Activated CD8-positive, alpha-beta memory T cell treated with anti-CD3 and anti-CD28 coated beads, Interleukin-2, amount 50 U/mL, for 48 hours (primary cell): ENCODE data around the gene TAOK3.
"Not testable (repeated sequence)": the region's sequence is repeated elsewhere in the genome, so short reads cannot be mapped to it uniquely, and the experiment has no call there.

ENCODE experiments used
- DNase-seq: peaks from one replicate; pipeline ENCODE4 v3.0.0-alpha.2; 2020

The TAOK3 gene

GRCh38 chr12:118372541-118373495 is at the start of gene TAOK3:
TAOK3 (minus strand) TSS chr12:118372907; CDS start chr12:118255567, 117,340 bp downstream.
- peak; percentile 95 for DNase-seq

DNA sequence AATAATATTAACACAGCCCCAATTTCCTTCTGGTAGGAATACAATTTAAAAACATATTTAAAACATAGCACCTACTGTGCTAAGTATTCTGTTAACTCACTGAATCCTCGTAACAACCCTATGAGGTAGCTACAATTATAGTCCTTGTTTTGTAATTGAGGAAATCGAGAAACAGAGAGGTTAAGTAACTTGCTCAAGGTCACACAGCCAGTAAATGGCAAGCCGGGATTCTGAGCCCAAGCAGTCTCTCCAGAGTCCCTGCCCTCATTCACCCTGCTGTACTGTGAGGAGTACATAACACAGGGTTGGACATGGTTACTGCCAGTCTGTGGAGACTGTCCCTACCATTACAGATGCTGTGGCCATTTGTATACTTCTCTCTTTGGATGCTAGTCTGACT is 48.0 kb upstream of the TAOK3 start:
- no peak for DNase-seq

DNA sequence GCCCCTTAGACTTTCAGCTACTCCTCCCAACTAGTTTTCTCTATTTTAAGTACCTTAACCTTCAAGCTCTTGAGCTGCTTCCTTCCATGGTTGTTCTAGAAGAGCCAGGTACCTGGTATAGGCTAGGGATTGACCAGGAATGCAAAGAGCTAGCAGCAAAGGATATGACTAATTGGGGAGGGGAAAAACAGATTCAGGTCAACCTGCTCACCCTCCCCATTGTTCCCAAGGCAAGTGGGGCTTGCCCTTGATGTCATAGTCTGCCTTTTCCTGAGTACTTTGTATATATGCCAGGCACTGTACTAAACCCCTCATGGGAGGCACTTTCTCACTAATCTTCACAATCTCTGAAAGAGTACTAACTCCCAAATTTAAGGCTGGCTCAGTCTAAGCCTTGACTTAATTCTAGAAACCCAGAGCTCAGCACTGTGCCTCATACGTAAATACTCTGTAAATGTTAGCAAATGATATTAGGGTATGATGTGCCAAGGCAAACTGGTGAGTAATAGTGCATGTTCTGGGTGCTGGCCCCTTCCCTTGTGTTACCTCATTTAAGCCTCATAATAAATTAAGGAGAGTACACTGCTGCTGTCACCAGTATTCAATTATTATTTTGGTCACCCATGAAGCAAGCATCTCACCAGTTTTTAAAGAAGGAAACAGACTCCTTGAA is 45.8 kb upstream of the TAOK3 start:
- DNase-seq: no peak

DNA sequence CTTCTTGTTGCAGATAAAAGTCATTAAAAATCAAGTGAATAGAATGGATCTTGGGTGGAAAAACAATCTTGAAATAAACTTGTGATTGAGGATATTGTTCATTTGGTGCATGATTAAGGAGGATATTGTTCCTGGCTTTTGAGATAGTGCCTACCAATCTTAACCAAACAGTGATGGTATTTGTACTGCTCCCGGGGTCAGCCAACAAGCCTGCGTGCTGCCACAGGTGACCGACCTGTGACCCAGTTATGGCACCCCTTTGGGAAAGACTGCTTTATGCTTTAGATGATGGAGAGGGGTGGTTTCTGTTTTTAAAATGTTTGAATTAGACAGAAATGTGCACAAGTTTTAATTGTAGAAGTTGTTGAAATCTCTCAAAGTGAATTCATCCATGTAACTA is 45.2 kb upstream of the TAOK3 start:
- DNase-seq: no peak

GRCh38 chr12:118409834-118410233 is 37.1 kb upstream of the TAOK3 start:
- no peak for DNase-seq

GRCh38 chr12:118408241-118408640 is 35.5 kb upstream of the TAOK3 start:
- not testable (repeated sequence) for DNase-seq

DNA sequence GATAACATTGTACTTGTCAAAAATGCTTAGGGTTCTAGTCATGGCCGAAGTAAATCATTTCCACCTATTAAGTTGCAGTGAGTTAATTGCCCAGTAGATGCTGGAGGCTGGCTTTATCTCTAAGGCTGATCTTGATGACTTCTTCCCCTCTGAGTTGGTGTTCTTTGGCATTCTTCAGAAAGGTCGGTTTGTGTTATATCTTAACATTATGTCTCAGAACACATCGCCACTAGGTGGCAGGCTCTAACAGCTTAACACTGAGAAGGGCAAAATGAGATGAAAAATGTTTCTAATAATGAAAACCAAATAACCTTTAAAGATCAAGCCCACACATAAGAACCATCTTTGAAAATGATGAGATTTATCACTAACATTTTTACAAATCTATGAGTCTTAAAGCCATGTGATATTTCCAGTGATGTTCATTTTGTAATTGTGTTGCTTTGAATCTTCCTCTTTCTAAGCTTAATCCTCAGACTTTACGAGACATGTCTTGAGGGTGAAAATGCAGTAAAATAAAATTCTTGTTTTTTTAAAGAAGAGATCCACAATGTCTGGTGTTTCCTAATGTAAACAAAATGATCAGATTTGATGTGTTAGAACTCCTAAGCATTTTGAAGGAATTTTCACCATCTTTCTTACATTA is 32.3 kb upstream of the TAOK3 start:
- DNase-seq: peak; percentile 68

DNA sequence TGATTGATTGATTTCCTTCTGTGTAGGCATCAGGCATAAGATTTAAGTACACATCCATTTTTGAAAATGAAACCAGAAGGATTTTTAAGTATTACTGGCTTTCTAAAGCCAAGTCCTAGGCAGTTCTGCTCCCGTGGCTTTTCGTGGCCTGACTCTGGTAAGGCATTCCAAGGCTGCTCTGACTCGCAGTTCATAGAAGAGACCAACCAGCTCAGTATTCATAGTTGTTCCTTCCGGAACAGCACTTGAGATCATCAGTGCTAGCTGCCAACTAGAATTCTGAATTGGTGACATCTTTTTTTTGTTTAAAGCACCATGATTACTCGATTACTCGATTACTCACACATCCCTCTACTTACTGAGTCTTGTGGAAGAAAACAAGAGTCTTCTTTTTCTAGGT is 29.5 kb upstream of the TAOK3 start:
- DNase-seq: no peak

DNA sequence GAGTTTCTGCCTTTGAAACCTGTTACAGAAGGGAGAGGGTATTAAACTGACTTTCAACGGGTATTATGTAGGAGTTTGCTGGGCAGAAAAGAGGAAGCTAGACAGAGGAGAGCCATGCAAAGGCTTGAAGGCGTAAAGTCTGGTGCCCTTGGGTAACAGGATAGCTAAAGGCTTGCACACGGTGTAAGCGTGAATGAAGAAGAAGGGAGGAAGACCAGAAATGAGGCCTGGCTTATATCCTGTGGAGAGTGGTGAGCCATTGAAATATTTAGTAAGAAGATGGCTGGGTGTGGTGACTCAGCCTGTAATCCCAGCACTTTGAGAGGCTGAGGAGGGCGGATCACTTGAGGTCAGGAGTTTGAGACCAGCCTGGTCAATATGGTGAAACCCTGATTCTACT is 26.2 kb upstream of the TAOK3 start:
- no peak for DNase-seq

DNA sequence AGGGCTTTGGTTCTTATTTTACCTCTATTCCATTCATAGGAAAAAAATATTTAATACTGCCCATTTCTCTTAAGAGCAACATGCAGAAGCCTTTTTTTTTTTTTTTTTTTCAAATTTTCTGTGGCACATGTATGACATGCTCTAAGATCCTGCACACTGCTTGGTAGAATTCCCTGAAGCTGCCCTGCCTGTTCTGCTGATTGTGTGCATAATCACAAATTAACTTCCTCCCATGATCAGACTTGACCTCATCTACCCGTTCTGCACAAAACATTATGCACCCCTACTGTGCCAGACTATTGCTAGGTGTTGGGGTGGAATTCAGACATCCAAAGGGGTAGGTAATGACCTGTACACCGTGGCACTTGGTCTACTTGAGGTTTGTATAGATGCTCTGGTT is 25.8 kb upstream of the TAOK3 start:
- no peak for DNase-seq

- DNase-seq: no peak
These were observed 25.2 kb upstream of the TAOK3 start for GRCh38 chr12:118397708-118398440.

DNA sequence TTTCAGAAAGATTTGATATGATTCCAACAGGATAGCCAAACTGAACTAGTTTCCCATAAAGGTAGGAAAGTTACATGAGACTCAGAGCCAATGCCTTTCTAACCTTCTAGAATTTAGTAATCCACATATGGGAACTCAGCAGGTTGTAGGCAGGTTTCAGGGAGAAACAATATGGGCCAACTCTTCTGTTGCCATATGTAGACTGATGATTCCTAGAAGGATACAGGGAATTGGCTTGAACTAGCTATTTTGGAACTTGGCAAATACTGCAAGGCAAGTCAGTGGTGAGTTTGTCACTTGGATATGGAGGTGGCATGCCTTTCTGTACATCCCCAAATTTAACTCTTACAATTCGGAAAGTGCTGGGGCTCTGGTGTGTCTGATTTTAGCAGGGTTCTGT is 19.1 kb upstream of the TAOK3 start:
- no peak for DNase-seq

GRCh38 chr12:118391424-118391823 is 18.7 kb upstream of the TAOK3 start:
- DNase-seq: no peak

- DNase-seq: peak; percentile 94
These were observed 5.3 kb upstream of the TAOK3 start for GRCh38 chr12:118377884-118378470.

DNA sequence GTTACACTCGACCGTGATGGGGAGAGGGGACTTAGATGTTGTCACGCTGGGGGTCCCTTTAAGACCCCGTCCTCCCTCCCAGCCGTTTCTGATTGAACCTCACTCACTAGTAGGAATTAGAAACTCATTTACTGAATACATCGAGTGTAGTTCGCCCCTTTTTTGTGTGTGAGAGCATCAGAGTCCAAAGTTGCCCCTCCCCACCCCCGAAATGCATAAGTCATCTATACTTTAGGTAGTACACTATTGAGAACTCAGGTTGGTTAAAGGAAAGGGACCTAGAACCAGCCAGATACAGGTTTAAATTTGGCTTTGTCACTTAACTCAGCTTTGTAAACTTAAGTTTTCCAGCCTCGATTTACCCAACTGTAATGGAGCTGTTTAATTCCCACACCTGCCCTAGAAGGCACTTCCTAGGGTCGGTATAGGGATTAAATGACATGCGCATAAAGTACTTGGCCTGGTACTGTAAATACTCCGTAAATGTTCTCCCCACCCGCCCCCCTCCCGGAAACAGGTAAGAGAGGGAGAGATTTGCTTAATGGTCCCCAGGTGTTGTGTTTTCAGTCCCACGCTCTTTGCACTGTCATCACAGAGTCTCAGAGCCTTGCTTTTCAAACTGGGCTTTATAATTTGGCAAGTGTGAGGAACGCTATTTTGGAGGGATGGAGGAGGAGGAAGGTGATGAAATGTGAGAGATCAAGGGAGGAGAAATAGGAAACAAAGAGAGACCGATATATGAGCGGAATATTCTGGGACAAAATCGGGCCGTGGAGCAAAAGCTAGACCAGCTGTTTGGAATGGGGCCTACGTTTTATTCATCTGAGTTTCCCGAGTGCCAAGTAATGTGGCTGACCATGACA is 4.5 kb upstream of the TAOK3 start:
- DNase-seq: no peak

DNA sequence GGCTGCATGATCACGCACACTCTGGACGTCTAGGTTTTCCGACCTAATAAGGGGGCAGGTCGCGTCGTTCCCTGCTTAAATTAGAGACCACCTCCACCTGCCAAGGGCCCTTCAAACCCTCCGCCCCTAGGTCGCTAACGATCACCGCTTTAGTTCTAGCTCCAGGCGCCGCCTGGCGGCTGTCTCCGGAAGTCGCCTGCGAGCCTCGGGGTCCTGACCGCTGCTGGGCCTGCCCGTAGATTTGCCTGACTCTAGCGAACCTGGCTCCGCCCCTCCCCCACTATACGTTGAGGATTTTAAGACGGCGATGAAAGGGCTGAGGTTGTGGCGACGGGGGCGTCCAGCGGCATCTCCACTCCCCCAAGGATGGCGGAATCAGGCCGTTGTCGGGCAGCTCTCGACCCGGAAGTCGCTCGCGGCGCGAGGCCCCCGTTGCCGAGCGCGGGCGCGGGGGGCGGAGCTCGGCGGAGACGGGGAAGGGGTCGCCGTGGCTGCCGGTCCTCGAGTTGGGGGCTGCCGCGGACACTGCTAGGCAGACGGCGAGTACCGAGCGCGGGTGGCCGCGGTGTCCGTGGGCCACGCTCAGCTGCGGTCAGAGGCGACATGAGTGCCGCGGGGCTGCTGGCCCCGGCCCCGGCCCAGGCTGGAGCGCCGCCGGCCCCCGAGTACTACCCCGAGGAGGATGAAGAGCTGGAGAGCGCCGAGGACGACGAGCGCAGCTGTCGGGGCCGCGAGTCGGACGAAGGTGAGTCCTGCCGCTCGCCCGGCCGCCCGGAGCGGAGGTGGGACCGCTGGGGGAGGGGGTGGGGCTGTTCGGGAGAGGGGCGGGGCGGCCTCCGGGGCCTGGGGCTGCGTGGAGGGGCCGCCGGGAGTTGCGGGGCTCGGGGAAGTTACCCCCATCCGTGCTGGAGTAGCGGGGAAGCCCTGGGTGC is 3.6 kb upstream of the TAOK3 start, which contains the start of gene SUDS3:
TSS of gene SUDS3 (plus strand) at position 467 of the 932 bp plus-strand sequence. CDS start at position 604, 137 bp downstream.
- DNase-seq: peak; percentile 98

DNA sequence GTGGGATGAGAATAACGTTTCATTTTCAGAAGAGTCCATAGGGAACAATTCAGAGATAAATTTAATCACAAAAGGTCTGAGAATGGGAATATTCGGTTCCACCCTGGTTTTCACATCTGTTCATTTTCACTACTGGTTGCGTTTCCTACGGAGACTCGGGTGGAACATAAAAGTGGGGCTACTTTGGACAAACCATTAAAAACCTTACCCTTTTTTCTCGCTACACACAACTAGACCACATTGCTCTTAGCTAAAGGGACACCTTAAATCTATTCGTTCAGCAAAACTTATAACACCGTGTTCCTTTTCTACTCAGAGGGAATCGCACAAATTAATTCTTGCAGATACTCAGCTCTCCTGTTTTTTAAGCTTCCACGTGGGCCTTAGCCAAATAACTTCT is 2.6 kb upstream of the TAOK3 start:
- DNase-seq: no peak

DNA sequence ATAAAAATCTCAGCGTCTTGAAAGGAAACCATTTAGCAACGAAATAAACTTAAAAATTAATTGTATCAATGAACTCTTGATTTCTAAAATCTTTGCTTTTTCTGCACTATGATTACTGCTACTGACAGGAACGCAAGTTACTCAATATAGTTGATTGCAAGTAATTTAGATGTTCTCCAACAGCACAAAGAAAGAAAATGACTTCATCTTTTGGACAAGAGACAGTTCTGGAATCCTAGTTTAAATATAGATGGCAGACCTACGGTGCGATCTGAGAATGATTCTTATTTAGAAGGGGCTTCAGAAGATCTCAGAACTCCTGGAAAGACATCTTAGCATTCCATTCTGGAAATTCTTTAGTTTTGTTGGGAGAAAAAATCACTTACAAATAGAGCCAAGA is 2.2 kb upstream of the TAOK3 start:
- DNase-seq: no peak

GRCh38 chr12:118374126-118374725 is 1.5 kb upstream of the TAOK3 start:
- no peak for DNase-seq

GRCh38 chr12:118373616-118374015 is 909 bp upstream of the TAOK3 start:
- no peak for DNase-seq
